ENCODE data around the gene PTMS. TPM values are rescaled to one million over a fixed set of nuclear protein-coding genes. Genes with fewer than 3 reads are reported as not detected.

Gene PTMS
- total and polyA plus RNA-seq, 9 of the 15 experiments (the other 6 are each of a cell fraction or from before 2014, with no cell fraction given), result 5.1 to 287 (median 78.5) TPM

GRCh38 chr12:6766651-6767349 lies 637 bp downstream of the PTMS start (continued):
- no peak for TF ChIP-seq ZBTB9 (CRISPR knock-in tag; IDR thresholded peaks at IDR 0.05)
- no peak for TF ChIP-seq ZNF175 (CRISPR knock-in tag; IDR thresholded peaks at IDR 0.05; ENCODE audit: low read depth)
- TF ChIP-seq NFIC (IDR thresholded peaks at IDR 0.05), result peak; percentile 13; the same call in 1 of the 2 replicates
- no peak for TF ChIP-seq ZNF311 (CRISPR knock-in tag; IDR thresholded peaks at IDR 0.05)
- no peak for TF ChIP-seq PYGO2 (tag; IDR thresholded peaks at IDR 0.05)
- peak; percentile 76 for TF ChIP-seq POLR2G (IDR thresholded peaks at IDR 0.05; ENCODE audit: low read depth, low read length)
- no peak for TF ChIP-seq MLX (CRISPR knock-in tag; conservative IDR thresholded peaks at IDR 0.05)
- no peak for TF ChIP-seq PCBP1 (IDR thresholded peaks at IDR 0.05; ENCODE audit: low read depth, low read length, poor library complexity, severe bottlenecking)
- no peak for TF ChIP-seq PHB (CRISPR knock-in tag; IDR thresholded peaks at IDR 0.05)
- TF ChIP-seq SMAD3 (CRISPR knock-in tag; conservative IDR thresholded peaks at IDR 0.05), result no peak
- TF ChIP-seq BDP1 (IDR thresholded peaks at IDR 0.05; ENCODE audit: insufficient read depth, insufficient read length), result no peak
- TF ChIP-seq SRF (CRISPR knock-in tag; IDR thresholded peaks at IDR 0.05), result no peak
- TF ChIP-seq STAT5B (CRISPR knock-in tag; IDR thresholded peaks at IDR 0.05), result no peak
- no peak for TF ChIP-seq SREBF1 (IDR thresholded peaks at IDR 0.05; ENCODE audit: borderline replicate concordance, low read depth, low read length)
- peak; percentile 36; the same call in 1 of the 2 replicates for TF ChIP-seq GABPA (tag; conservative IDR thresholded peaks at IDR 0.05; ENCODE audit: low read depth)
- no peak for TF ChIP-seq CCAR2 (IDR thresholded peaks at IDR 0.05; ENCODE audit: low read depth, low read length)
- TF ChIP-seq RBM39 (optimal IDR thresholded peaks at IDR 0.05; ENCODE audit: low read depth, low read length), result no peak
- TF ChIP-seq IFI16 (CRISPR knock-in tag; IDR thresholded peaks at IDR 0.05), result no peak
- peak; percentile 37 for TF ChIP-seq RBBP5 (IDR thresholded peaks at IDR 0.05; ENCODE audit: borderline replicate concordance, insufficient read depth, low read length, poor library complexity, severe bottlenecking)
- TF ChIP-seq ATF7 (IDR thresholded peaks at IDR 0.05), result 0 out of 2 replicates have a peak, but pooled peaks have one; percentile 13
- TF ChIP-seq SMAD2 (IDR thresholded peaks at IDR 0.05; ENCODE audit: low read depth, low read length), result no peak
- no peak for TF ChIP-seq ZNF561 (CRISPR knock-in tag; conservative IDR thresholded peaks at IDR 0.05)
- no peak for TF ChIP-seq ZNF232 (CRISPR knock-in tag; IDR thresholded peaks at IDR 0.05)

All from K562 (cell line).